NCI-H524 (cell line): ENCODE measurements around the gene PRC1.
A peak's percentile ranks its signal among the peaks of the same experiment; 100 is the strongest.
"Not testable (repeated sequence)": the region's sequence is repeated elsewhere in the genome, so short reads cannot be mapped to it uniquely, and the experiment has no call there.

Experiments
- DNase-seq, 2 experiments: peaks; one replicate each; lab custom pipeline; 2025; lab: John Stamatoyannopoulos, UW

PRC1 gene

DNA sequence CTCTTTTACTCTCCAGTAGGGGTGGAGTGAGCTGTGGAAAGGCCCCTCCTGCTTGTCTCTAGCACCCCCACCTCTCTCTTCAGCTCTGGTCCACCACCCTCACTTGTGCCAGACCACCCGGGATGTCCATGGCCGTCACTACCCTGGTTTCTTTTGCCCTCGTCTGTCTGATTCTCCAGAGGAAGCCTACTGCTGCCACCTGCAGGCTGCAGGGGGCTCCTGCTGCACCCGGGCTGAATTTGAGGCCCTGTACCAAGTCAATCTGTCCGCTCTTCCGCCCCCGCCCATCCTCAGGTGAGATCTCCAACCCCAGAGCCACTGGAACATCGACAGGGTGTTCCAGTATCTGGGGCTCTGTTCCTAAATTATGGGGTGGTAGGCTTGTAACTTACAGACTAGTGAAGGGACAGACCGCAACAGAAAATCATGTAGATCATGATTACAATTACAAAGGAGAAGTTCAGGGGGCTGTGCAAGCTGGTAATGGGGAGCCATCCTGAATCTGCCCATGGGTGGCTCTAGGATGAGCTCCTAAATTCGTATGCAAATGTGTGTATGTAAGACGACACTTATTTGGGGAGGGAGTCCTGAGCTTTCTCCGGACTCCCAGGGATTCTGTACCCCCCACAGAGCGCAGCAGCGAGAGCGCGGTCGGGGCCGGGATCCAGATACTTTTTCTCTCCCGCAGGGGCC is 59.9 kb downstream of the PRC1 start:
- peak; percentile 83 to 92 for DNase-seq

DNA sequence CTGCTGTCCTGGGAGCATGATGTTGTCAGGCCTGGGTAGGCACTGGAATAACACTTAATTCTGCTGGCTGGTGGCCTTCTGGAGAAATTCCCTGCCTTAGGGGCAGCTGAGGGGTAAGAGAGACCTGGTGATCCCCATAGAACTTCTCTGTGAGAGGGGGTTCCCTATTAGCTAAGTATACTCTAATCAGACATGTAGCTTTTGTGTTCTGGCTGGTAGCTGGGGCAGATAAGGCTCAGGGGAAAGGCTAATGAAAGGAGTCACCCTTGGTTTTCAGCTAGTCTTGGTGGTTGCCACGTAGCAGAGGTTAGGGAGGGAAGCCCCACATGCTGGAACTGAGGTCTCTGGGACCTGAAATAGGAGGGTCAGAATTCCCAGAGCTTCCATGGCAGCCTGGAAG is 61.0 kb downstream of the PRC1 start:
- no peak for DNase-seq

DNA sequence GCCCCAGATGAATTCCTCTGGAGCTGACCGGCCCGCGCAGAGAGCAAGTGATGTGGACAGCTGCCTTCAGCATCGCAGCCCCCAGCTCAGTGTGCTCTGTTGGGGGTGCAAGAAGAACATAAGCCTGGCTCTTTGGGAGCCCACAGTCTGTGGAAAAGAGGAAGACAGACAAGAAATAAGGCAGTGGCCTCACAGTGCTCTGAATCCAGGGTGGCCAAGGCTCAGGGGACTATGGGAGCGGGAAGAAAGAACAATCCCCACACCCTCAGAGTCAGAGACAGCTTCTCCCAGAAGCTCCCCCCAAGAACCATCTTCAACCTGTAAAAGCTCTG is 61.7 kb downstream of the PRC1 start:
- no peak for DNase-seq

DNA sequence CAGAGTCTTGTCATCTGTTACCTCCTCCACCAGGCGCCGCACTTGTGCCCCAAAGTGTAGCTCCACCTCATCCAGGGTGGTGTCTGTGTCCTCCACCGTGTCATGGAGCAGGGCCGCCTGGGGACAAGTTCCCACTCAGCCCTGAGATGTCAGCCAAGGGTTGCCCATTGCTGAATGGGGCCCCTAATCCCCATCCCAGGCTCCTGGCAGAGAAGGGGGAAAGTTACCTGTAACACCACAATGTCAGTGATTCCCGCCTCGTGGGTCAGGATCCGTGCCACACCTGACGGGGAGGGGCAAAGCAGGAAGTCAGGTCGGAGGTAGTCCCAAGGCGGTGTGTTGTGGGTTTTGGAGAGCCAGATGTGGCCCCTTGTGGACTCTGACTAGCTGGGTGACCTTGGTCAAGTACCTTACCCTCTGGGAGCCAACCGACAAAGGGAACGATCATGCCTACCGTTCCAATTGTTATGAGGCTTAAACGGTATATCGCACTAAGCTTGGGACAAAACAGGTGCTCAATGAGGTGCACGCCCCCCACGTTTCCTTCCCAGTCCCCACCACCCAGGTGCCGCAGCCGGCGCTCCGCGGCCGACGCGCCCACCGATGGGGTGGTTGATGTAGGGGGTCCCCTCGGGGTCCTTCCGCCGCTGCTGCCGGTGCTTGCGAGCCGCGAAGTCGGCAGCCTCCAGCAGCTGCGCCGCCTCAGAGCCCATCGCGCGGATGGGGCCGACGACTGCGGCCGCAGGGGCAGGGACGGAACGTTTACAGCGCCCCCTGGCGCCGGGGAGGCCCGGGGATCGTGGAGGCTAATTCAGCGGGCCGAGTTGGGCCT is 62.3 kb downstream of the PRC1 start, which contains the start of gene HDDC3:
Gene HDDC3, minus strand, starts transcription at position 722 of the 832 bp plus-strand sequence. Its CDS starts 9 bp downstream, at position 713.
- peak; percentile 94 to 95 for DNase-seq

DNA sequence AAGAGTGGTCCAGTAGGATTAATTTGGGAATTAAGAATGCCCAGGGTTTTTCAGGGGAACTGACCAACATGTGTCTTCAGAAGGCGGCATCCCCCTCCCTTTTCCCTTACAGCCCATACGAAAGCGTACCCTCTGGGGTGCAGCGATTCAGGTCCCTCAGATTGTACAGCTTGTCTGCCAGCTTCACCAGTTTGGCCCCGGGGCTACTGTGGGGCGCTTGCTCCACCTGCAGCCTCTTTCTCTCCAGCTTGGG is 62.8 kb downstream of the PRC1 start:
- DNase-seq = no peak

DNA sequence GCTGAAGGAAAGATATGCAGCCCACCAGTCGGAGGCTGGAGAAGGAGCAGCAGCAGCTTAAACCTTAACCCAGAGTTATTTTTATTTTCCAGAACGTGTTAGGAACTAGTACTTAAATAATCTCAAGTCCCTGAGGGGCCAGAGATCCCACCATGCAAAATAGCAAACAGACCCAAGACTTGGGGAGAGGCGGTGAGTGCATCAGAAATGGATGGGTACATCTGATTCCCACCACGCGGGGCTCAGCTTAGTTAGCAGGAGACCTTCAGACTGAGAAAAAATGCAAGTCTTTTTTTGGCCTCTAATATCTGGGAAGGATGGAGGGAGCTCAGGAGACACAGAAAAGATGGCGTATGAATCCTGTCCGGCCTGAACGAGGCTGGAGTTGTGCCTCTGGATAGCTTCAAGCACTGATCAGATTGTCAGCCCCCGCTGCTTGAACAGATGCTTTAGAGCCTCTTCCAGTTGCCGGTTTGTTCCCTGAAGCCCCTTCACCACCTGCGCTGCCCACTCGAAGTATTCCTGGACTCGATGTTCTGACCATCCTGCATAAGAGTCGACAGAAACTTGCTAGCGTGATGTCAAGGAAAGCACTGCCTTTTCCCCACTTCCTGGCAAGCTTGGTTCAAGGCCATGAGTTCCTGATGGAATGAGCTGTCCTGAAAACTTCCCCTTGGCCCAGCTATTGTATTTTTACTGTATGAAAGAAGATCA is 63.3 kb downstream of the PRC1 start:
- DNase-seq = peak; percentile 91 to 93

DNA sequence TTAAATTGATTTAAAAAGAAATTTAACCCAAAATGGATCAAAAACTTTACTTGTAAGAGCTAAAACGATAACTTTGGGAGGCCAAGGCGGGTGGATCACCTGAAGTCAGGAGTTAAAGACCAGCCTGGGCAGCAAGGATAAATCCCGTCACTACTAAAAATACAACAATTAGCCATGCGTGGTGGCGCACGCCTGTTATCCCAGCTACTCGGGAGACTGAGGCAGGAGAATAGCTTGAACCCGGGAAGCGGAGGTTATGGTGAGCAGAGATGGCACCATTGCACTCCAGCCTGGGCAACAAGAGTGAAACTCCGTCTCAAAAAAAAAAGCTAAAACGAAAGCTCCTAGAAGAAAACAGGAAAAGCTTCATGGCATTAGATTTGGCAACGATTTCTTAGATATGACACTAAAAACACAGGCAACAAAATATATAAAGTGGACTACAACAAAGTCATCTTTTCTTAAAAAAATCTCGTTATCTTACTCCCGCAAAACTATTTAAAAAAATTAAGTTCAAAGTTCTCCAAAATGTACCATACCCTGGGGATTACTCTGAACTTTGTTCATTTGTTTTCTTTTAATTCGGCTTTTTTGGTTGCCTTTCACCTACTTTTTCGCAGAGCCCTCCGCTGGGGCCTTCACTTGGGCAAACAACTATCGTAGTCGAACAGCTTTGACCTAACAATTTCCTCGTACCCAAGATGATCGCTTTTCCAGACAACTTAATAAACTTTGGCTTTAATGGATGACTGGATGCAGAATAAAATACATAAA is 64.9 kb downstream of the PRC1 start:
- no peak for DNase-seq

DNA sequence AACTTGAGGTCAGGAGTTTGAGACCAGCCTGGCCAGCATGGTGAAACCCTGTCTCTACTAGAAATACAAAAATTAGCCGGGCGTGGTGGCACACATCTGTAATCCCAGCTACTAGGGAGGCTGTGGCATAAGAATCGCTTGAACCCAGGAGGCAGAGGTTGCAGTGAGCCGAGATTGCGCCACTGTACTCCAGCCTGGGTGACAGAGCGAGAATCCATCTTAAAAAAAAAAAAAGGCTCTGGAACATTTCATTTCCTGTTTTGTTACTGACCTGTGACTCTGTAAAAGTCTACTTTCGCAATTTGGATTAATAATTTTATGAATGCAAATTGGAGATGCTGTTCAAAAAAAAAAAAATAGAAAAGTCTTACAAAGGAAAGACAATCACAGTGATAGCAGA is 66.2 kb downstream of the PRC1 start:
- DNase-seq = not testable (repeated sequence)

DNA sequence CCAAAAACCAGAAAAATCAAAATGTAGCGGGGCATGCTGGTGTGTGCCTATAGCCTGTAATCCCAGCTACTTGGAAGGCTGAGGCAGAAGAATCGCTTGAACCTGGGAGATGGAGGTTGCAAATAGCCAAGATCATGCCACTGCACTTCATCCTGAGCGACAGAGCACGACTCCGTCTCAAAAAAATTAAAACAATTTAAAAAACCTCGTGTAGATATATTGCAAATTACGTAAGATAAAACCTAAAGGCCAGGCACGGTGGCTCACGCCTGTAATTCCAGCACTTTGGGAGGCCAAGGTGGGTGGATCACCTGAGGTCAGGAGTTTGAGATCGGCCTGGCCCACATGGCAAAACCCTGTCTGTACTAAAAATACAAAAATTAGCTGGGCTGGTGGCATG is 67.6 kb downstream of the PRC1 start:
- not testable (repeated sequence) for DNase-seq

DNA sequence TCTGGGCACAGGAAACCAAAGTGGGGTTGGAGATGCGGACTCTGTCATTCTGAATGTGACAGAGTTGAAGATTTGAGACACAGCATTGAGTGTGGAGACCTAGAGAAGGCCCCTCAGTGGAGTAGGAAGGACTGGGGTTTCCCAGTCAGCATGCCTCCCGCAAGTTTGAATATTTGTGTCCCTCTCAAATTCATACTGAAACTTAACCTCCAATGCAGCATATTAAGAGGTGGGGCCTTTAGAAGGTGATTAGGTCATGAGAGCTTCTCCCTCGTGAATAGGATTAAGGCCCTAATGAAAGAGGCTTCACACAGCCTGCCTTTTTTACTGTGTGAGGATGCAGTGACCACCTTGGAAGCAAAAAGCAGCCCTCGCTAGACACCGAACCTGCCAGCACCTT is 70.0 kb downstream of the PRC1 start:
- peak in 1 of 2 experiments; percentile 15 for DNase-seq

DNA sequence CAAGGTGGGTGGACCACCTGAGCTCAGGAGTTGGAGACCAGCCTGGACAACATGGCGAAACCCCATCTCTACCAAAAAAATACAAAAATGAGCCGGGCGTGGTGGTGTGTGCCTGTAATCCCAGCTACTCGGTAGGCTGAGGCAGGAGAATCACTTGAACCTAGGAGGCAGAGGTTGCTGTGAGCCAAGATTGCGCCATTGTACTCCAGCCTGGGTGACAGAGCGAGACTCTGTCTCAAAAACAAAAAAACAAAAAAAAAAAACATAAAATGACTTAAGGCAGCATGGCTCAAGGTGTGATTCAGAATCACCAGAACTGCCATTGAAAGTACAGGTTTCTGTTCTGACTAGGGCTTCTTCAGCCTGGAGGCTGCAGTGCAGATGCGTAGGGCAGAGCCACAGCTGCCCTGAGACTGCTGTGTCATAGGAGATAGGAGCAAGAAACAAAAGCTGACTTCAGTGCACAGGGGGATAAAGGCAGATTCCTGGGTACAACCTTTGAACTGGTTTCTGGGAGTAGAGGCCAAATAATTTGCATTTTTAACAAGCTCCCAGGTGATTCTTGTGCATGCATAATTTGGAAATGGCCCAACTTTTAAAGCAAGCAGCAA is 71.5 kb downstream of the PRC1 start:
- not testable (repeated sequence) for DNase-seq

DNA sequence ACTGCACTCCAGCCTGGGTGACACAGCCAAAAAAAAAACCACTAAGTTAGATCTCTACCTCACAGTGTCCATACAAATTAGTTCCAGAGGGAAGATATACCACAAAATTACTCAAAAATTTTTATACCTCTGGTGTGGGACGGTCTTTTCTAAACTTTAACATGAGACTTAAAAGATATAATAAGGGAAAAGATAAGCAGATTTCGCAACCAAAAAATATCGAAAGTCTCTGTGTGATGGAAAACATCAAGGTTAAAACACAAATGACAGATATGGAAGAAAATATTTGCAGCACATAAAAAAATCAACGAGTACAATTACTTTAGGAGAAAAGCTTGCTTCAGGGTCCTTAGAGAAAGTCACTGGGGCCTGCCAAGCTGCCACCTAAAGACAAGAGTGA is 72.4 kb downstream of the PRC1 start:
- no peak for DNase-seq

DNA sequence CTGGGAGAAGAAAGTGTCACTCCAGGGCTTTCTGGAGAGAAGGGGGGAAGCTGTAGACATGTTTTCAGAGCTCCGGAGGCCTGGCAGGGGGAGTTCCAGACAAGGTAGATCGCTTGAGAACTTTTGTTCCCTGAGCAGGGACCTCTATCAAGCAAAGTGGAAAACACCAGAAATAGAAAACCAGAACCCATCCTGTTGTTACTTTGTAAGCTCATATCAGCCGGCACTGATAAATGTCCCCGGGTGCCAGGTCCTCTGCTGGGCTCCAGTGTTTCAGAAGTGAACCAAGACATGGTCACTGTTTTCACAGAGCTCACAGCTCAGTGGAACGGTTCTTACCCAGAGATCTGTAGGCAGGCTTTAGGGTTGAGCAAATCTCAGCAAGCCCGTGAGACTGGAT is 75.5 kb downstream of the PRC1 start:
- no peak for DNase-seq

DNA sequence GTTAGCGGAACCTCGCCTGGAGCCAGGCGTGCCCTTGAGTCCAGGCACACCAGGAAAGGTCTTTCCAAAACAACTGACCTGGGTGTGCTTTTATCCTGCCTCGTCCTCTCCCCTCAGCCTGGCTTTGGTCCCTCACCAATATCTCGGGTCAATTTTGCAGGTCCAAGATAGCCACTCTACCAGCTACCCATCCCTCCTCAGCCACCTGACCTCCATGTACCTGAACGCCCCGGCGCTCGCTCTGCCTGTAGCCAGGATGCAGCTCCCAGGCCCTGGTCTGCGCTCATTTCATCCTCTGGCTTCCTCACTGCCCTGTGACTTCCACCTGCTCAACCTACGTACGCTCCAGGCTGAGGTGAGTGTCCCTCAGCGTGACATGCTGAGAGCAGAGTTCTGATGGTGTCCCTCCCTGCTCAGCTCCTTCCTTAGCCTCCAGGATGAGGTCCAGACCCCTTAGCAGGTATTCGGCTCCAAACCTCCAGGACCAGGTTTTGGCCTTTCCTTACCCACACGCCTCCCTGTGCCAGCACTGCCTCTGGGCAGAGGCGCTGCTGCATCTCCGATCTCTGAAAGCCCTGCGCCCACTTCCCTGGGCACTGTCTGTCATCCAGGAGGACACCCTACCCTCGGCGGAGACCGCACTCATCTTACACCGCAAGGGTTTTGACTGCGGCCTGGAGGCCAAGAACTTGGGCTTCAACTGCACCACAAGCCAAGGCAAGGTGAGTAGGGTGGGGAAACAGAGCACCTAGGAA is 76.1 kb downstream of the PRC1 start:
- no peak for DNase-seq

DNA sequence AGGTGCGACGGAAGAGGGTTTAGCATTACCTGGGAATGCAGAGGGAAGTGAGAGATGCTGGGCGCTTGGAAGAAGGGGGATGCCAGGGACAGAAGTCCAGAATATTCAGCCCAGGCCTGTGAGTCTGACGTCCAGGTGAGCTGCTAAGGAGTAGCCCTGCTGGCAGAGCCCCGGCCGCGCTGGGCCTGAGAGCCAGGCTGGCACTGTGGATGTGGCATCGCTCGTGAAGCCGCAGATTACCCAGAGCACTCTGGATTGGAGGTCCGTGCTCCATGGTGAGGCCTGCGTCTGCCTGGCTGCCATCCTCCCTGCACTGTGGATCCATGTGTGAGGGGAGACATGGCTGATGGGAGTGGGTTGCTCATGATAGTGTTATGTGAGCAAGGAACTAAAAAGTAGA is 76.8 kb downstream of the PRC1 start:
- DNase-seq = no peak

DNA sequence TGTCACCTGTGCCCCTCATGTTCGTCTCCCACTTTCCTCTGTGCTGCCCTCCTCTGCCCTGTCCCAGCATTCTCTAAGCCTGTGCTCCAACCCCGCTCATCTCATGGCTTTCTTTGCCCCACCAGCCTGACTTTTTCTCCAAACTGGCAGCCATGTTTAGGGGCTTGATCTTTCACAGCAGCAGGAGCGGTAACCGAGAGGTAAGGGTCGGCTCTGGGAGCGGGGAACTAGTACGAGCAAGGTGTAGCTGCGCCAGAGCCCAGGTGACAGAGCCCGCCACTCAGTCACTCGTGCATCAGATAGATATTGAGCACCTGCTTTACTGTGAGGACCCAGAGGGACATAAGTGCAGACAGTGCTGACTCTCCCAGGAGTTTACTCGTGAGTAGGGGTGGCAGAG is 77.9 kb downstream of the PRC1 start:
- no peak for DNase-seq
